GM21717 (cell line): ENCODE measurements around the gene LRMDA.
"Not testable (repeated sequence)": the region's sequence is repeated elsewhere in the genome, so short reads cannot be mapped to it uniquely, and the experiment has no call there.

Experiments used
- ATAC-seq: cut with Tn5 transposase; IDR thresholded peaks from one replicate; pipeline ENCODE4 v1.9.1; 2021; ENCODE audit warnings: mild to moderate bottlenecking, moderate library complexity; ENCODE audit not compliant: unreplicated experiment

The LRMDA gene

DNA sequence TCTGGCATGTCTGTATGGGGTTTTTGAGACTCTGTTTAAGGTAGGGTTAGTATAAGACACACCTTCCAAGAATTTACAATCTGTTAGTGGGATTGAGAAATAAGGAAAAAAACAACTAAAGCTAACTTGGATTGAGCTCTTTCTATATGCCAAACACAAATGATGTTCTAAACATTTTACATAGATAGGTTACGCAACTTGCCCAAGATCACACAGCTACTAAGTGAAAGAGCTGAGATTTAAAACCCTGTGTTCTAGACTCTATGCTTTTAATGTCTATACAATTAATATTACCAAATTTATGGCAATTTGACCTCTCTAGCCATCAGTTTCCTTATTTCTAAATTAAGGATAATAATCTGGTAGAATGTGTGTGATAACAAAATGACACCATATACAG lies 1056.2 kb downstream of the LRMDA start:
- no peak for ATAC-seq

- ATAC-seq: no peak
These were observed 1057.2 kb downstream of the LRMDA start for GRCh38 chr10:76488602-76489001.

DNA sequence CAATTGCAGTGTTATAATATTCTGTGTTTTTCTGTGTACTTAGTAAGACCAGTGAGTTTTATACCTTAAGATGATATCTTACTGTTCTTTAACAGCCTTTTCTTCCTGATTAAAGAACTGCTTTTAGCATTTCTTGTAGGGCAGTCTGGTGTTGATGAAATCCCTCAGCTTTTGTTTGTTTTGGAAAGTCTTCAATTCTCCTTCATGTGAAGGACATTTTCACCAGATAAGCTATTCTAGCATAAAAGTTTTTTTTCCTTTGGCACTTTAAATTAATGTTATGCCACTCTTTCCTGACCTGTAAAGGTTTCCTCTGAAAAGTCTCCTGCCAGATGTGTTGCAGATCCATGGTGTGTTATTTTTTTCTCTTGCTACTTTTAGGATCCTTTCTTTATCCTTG lies 1059.8 kb downstream of the LRMDA start:
- no peak for ATAC-seq

GRCh38 chr10:76492026-76492425 lies 1060.6 kb downstream of the LRMDA start:
- ATAC-seq: no peak

DNA sequence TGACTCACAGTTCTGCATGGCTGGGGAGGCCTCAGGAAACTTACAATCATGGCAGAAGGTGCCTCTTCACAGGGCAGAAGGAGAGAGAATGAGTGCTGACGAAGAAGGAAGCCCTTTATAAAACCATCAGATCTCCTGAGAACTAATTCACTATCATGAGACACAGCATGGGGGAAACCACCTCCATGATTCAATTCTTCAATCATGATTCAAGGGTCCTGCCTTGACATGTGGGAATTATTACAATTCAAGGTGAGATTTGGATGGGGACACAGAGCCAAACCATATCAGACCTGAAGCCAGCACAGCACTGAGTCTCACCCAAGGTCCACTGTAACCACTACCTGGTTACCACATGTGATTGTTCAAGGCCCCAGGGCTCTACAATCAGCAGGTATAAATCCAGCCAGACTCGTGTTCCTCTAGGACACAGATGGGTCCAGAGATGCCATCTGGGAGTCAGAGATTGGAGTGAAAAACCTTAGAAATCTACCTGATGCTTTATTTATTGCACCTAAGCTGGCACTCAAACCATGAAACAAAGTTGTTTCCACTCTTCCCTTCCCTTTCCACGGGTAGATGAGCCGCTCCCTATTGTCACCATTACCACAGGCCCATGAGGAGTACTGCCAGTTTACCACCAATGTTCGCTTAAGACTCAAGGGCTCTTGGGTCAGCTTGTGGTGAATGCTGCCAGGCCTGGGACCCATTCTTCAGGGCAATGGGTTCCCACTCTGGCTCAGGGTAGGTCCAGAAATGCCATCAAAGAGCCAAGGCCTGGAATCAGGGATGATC lies 1061.5 kb downstream of the LRMDA start:
- ATAC-seq: no peak

DNA sequence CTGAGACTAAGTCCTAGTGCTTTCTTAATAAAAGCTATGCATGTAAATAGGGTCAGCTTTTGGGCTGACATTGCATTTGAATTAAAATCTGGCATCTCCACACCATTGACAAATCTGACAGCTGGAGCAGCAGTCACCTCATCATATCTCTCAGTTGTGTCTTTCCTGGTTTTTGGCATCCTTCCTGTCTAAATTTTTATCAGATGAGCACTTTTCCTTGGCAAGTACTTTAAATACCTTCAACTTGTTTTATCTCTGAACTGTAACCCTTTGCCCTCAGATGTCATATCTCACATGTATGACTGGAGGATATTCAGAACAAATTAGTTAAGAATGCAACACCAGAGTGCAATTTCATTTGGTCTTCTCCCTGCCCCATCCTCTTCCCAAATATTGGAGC lies 1066.2 kb downstream of the LRMDA start:
- no peak for ATAC-seq

- ATAC-seq: no peak
These were observed 1073.4 kb downstream of the LRMDA start for GRCh38 chr10:76504823-76505222.

- ATAC-seq: no peak
These were observed 1078.0 kb downstream of the LRMDA start for GRCh38 chr10:76509446-76509845.

DNA sequence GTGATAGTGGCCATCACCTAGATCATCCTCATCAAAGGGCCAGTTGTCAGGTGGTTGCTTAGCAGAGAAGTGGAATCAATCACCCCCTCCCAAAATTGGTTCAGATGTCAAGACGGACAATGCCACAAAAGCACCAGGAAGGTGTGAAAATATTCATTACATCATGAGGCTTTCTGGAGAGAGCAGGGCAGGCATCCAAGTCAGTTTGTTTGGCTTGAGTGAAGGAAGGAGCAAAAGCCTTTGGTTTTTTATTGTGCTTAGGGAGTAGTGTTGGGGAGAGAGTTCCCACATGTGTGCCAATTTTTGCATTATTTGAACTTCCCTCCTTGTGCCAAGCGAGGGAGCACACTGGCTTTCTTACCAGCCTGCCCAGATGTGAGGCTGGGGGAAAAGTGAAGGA lies 1082.9 kb downstream of the LRMDA start:
- ATAC-seq: no peak

DNA sequence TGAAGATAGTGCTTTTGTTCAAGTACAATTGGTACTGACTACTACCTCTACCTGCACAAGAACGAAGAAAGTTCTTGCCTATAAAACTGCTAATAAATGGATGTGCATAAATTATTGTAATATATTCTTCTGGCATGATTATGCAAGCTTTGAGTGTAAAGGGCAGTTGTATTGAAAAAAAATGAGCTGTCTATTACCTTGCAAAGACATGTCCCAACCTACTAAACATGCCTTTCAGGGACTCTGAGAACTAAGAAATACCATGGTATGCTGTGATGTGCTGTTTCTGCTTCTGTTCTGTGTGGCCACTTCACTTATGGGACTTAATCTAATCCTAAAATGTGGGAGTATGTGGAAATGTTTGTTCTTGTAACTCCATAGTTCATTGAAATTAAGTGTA lies 1083.4 kb downstream of the LRMDA start:
- ATAC-seq: no peak

GRCh38 chr10:76522547-76522946 lies 1091.1 kb downstream of the LRMDA start:
- no peak for ATAC-seq

GRCh38 chr10:76523246-76523645 lies 1091.8 kb downstream of the LRMDA start:
- ATAC-seq: no peak

DNA sequence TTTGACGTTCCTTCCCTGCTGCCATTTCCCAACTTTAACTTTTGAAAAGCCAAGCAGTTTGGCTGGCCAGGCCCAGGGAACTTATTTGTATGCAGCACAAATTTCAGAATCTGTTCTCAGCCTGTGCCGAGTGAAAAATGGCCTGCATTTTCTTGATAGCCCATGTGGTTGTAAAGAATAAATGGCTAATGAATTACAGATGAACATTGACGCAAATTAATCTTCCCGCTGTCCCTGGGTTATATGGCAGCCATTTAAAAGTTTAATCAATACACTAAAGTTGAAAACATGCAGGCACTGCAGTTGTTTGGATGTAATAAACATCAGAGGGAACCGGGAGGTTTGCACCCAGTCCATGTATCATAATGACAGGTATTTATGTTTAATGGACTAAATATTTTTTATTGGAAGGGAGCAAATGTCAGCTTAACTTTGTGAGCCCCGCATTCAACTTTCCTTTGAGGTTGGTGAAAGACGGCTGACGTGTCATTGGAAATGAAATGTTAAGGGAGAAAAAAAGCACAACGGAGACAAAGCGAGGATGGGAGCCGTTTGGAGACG lies 1092.4 kb downstream of the LRMDA start:
- no peak for ATAC-seq

DNA sequence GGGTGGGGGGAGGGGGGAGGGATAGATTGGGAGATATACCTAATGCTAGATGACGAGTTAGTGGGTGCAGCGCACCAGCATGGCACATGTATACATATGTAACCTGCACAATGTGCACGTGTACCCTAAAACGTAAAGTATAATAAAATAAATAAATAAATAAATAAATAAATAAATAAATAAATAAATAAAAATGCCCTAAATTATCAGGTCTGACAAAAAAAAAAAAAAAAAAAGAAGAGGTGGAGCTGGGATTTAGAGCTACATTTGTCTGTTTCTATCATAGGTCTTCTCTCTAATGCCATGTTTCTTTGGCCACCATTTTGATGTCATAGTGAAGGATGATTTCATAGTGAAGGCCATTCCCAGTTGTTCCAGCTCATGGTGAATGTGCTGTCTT lies 1095.4 kb downstream of the LRMDA start:
- ATAC-seq: not testable (repeated sequence)

- ATAC-seq: no peak
These were observed 1108.9 kb downstream of the LRMDA start for GRCh38 chr10:76540331-76540730.

DNA sequence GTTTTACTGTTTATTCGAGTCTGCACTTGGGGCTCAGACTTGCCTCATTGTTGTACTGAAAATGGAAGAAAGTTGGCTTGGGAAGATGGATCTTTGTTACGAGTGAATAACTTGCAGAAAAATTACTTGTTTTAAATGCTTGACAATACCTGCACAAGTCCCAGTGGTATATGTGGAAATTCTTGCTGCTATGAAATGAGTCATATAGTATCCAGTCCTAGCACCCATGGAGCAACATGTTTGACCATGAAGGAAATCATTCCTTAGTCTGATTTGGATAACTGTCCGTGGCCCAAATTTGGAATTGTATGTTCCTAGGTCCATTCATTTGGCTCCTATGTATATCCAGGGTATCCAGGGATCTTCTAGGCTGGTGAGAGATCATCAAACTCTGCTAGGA lies 1109.4 kb downstream of the LRMDA start:
- ATAC-seq: no peak

DNA sequence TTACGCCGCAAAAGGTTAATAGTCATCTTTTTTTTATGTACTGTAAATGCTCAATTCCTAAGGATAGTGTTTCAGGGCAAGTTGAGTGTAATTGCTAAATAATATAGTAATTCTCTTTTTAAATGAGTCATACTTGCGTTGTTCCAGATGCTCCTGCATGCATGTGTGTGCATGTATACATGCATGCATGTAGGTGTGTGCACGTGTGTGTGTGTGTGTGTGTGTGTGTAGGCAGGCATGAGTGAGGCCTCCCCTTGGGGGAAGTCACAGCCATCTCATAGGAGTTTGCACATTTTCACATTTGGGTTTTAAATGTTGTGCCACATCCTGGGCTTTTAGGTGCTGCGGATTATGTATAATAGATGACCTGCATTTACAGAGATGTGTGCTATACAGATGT lies 1110.4 kb downstream of the LRMDA start:
- ATAC-seq: no peak

GRCh38 chr10:76542307-76542930 lies 1111.0 kb downstream of the LRMDA start:
- ATAC-seq: no peak

DNA sequence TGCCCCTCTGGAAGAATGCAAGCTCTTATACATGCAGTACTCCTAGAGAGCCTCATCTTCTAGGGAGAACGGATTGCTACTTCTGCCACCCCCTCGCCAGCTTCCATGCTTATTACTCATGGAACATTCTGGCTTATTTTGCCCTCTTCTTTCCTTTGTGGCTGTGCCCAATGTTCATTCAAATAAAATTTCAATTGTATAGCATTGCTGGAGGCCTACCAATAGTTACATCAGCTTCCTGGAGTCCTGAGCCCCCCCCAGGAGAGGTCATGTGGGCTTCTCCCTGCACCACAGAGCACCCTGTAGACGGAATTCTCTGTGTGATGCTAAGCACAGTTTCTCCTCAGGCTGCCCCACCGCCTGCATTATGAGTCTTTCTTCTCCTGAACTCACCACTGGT lies 1112.2 kb downstream of the LRMDA start:
- no peak for ATAC-seq

DNA sequence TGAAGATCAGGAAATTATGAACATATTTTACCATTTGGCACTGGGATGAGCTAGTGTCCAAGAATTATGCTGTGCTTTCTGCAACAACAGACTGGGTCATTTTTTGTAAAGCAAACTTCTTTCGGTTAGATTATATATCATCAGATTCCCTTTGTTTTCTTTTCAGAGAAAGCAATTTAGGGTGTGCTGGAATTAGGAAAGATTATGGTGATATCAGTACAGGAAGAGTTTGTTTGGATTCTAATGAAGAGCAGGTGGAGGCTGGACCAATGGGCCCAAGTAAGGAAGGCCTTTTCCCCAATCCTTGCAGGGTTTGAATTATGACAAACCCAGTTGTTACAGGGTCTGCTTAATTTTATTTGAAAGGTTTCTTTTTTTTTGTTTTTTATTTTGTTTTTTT lies 1113.4 kb downstream of the LRMDA start:
- ATAC-seq: no peak

DNA sequence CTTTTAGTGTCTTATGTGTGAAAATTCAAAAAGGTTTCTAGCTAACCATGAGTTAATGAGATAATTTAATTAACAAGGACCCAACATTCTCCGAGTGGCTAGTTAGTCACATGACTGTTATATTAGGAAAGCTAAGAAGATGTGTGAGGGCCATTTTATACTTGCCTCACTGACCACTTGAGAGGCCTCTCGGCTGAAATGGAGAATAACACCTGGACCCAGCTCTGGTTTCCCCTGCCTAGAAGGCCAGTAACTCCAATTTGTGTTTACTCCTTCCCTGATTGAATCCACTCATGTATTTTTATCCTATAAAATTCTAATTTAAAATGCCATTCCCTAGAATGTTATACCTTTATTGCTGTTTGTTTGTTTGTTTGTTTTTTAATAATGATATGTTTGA lies 1115.0 kb downstream of the LRMDA start:
- no peak for ATAC-seq

- no peak for ATAC-seq
These were observed 1116.0 kb downstream of the LRMDA start for GRCh38 chr10:76547352-76547972.
